ENCODE measurements around the gene EDNRB.

Gene EDNRB

GRCh38 chr13:77909827-77910226 lies 8.8 kb downstream of the EDNRB start:
- TF ChIP-seq, protein P1, sequence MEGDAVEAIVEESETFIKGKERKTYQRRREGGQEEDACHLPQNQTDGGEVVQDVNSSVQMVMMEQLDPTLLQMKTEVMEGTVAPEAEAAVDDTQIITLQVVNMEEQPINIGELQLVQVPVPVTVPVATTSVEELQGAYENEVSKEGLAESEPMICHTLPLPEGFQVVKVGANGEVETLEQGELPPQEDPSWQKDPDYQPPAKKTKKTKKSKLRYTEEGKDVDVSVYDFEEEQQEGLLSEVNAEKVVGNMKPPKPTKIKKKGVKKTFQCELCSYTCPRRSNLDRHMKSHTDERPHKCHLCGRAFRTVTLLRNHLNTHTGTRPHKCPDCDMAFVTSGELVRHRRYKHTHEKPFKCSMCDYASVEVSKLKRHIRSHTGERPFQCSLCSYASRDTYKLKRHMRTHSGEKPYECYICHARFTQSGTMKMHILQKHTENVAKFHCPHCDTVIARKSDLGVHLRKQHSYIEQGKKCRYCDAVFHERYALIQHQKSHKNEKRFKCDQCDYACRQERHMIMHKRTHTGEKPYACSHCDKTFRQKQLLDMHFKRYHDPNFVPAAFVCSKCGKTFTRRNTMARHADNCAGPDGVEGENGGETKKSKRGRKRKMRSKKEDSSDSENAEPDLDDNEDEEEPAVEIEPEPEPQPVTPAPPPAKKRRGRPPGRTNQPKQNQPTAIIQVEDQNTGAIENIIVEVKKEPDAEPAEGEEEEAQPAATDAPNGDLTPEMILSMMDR (IDR thresholded peaks at IDR 0.05; ENCODE audit: extremely low read depth, missing control alignments), result no peak

GRCh38 chr13:77908531-77908930 lies 10.1 kb downstream of the EDNRB start:
- no peak for DNase-seq (ENCODE audit: low spot score)
- TF ChIP-seq, protein P1 (IDR thresholded peaks at IDR 0.05; ENCODE audit: extremely low read depth, missing control alignments), result no peak

More at GRCh38 chr13:77909827-77910226, 8.8 kb downstream of the EDNRB start:
- DNase-seq (ENCODE audit: low spot score), result no peak

- no peak for DNase-seq (ENCODE audit: low spot score)
- TF ChIP-seq, protein P1 (IDR thresholded peaks at IDR 0.05; ENCODE audit: extremely low read depth, missing control alignments), result no peak
These were observed 10.8 kb downstream of the EDNRB start for GRCh38 chr13:77907666-77908341.

GRCh38 chr13:77904031-77904430 lies 14.6 kb downstream of the EDNRB start:
- TF ChIP-seq, protein P1 (IDR thresholded peaks at IDR 0.05; ENCODE audit: extremely low read depth, missing control alignments), result no peak
- no peak for DNase-seq (ENCODE audit: low spot score)

GRCh38 chr13:77903435-77903834 lies 15.2 kb downstream of the EDNRB start:
- TF ChIP-seq, protein P1 (IDR thresholded peaks at IDR 0.05; ENCODE audit: extremely low read depth, missing control alignments), result no peak
- DNase-seq (ENCODE audit: low spot score), result no peak

GRCh38 chr13:77902319-77902963 lies 16.2 kb downstream of the EDNRB start:
- DNase-seq (ENCODE audit: low spot score), result no peak
- TF ChIP-seq, protein P1 (IDR thresholded peaks at IDR 0.05; ENCODE audit: extremely low read depth, missing control alignments), result no peak

- TF ChIP-seq, protein P1 (IDR thresholded peaks at IDR 0.05; ENCODE audit: extremely low read depth, missing control alignments), result no peak
- DNase-seq (ENCODE audit: low spot score), result peak; percentile 19
These were observed 20.5 kb downstream of the EDNRB start for GRCh38 chr13:77898097-77898496.

All from GM20000 (cell line).